HEK293 (cell line): ENCODE results near the gene CLMN.
A peak's percentile ranks its signal among the peaks of the same experiment; 100 is the strongest.

Experiments
- CTCF ChIA-PET: fragments of 350-600 bp; formaldehyde crosslinking; extraction: SDS; loops from one replicate; lab custom pipeline; 2021; ENCODE audit warnings: antibody characterized with exemption; lab: Yijun Ruan, JAX
- POLR2A ChIA-PET: fragments of 300-600 bp; formaldehyde crosslinking; extraction: SDS; loops from one replicate; lab custom pipeline; 2020; ENCODE audit warnings: antibody characterized with exemption, inconsistent platforms; lab: Yijun Ruan, JAX
- H3K27ac ChIP-seq: fragments of 200-500 bp; sonication (Bioruptor generic); 2 replicates; pipeline ENCODE4 v1.5.1; 2014; ENCODE audit warnings: low read depth, low read length, control low read depth, inconsistent platforms; ENCODE audit errors: extremely low read depth
- H3K36me3 ChIP-seq, 2 experiments: fragments of 200-500 bp in 1 of 2; sonication (Bioruptor generic) in 1 of 2; 1 replicate in 1 of 2; 2 replicates in 1 of 2; pipeline ENCODE4 v1.5.1; 2014 to 2017; ENCODE audit warnings: inconsistent platforms in 2 of 2, low read length in 2 of 2; ENCODE audit not compliant: control insufficient read depth in 2 of 2, insufficient read depth in 1 of 2
- H3K4me1 ChIP-seq: fragments of 200-500 bp; sonication (Bioruptor generic); 2 replicates; pipeline ENCODE4 v1.5.1; 2014; ENCODE audit warnings: mild to moderate bottlenecking, low read length, inconsistent platforms; ENCODE audit not compliant: control insufficient read depth, insufficient read depth
- H3K4me3 ChIP-seq: 2 replicates; pipeline ENCODE4 v1.5.1; 2011; ENCODE audit warnings: low read depth, mild to moderate bottlenecking, control low read depth, low read length, moderate library complexity
- H3K9me3 ChIP-seq: fragments of 200-500 bp; sonication (Bioruptor generic); 2 replicates; pipeline ENCODE4 v1.5.1; 2014; ENCODE audit warnings: low read depth, low read length, inconsistent platforms; ENCODE audit not compliant: control insufficient read depth, insufficient read depth
- BCL11B ChIP-seq: fragments of 450-650 bp; formaldehyde crosslinking; IDR thresholded peaks from 2 replicates; pipeline ENCODE4 v1.5.1; 2016; ENCODE audit warnings: low read depth, missing biosample characterization, missing genetic modification characterization
- BCL6B ChIP-seq: fragments of 450-650 bp; formaldehyde crosslinking; IDR thresholded peaks from 2 replicates; pipeline ENCODE4 v1.5.1; 2017; ENCODE audit warnings: missing biosample characterization, missing genetic modification characterization
- GFI1B ChIP-seq: fragments of 450-650 bp; formaldehyde crosslinking; IDR thresholded peaks from 2 replicates; pipeline ENCODE4 v1.5.1; 2016; ENCODE audit warnings: missing biosample characterization, missing genetic modification characterization
- KLF10 ChIP-seq: fragments of 450-650 bp; IDR thresholded peaks from 2 replicates; pipeline ENCODE4 v1.5.1; 2018; ENCODE audit warnings: missing biosample characterization, mild to moderate bottlenecking, missing genetic modification characterization
- KLF16 ChIP-seq: fragments of 450-650 bp; formaldehyde crosslinking; IDR thresholded peaks from 2 replicates; pipeline ENCODE4 v1.5.1; 2017; ENCODE audit warnings: missing biosample characterization, missing genetic modification characterization
- PRDM6 ChIP-seq: fragments of 450-650 bp; formaldehyde crosslinking; IDR thresholded peaks from 2 replicates; pipeline ENCODE4 v1.5.1; 2017; ENCODE audit warnings: missing biosample characterization, missing genetic modification characterization
- RBAK ChIP-seq: fragments of 450-650 bp; formaldehyde crosslinking; IDR thresholded peaks from 2 replicates; pipeline ENCODE4 v1.5.1; 2016; ENCODE audit warnings: missing biosample characterization, missing genetic modification characterization
- TSHZ1 ChIP-seq: fragments of 450-650 bp; formaldehyde crosslinking; IDR thresholded peaks from 2 replicates; pipeline ENCODE4 v1.5.1; 2016; ENCODE audit warnings: missing biosample characterization, missing genetic modification characterization, borderline replicate concordance
- YY1 ChIP-seq: fragments of 450-650 bp; formaldehyde crosslinking; IDR thresholded peaks from 2 replicates; pipeline ENCODE4 v1.5.1; 2018; ENCODE audit warnings: missing biosample characterization, missing genetic modification characterization
- ZBTB1 ChIP-seq: fragments of 450-650 bp; formaldehyde crosslinking; IDR thresholded peaks from 2 replicates; pipeline ENCODE4 v1.5.1; 2016; ENCODE audit warnings: missing biosample characterization, missing genetic modification characterization
- ZFP37 ChIP-seq: fragments of 450-650 bp; formaldehyde crosslinking; IDR thresholded peaks from 2 replicates; pipeline ENCODE4 v1.5.1; 2016; ENCODE audit warnings: missing biosample characterization, missing genetic modification characterization
- ZNF221 ChIP-seq: fragments of 450-650 bp; formaldehyde crosslinking; IDR thresholded peaks from 2 replicates; pipeline ENCODE4 v1.5.1; 2017; ENCODE audit warnings: missing biosample characterization, missing genetic modification characterization, borderline replicate concordance
- ZNF223 ChIP-seq: fragments of 450-650 bp; formaldehyde crosslinking; IDR thresholded peaks from 2 replicates; pipeline ENCODE4 v1.5.1; 2016; ENCODE audit warnings: missing biosample characterization, missing genetic modification characterization
- ZNF248 ChIP-seq: fragments of 450-650 bp; formaldehyde crosslinking; IDR thresholded peaks from 2 replicates; pipeline ENCODE4 v1.5.1; 2017; ENCODE audit warnings: missing biosample characterization, missing genetic modification characterization
- ZNF280C ChIP-seq: fragments of 450-650 bp; formaldehyde crosslinking; IDR thresholded peaks from 2 replicates; pipeline ENCODE4 v1.5.1; 2016; ENCODE audit warnings: missing biosample characterization, missing genetic modification characterization
- ZNF366 ChIP-seq: fragments of 450-650 bp; formaldehyde crosslinking; conservative IDR thresholded peaks from 2 replicates; pipeline ENCODE4 v1.5.1; 2016; ENCODE audit warnings: missing biosample characterization, missing genetic modification characterization
- ZNF558 ChIP-seq: fragments of 450-650 bp; formaldehyde crosslinking; IDR thresholded peaks from 2 replicates; pipeline ENCODE4 v1.5.1; 2016; ENCODE audit warnings: missing biosample characterization, missing genetic modification characterization
- ZNF629 ChIP-seq: fragments of 450-650 bp; formaldehyde crosslinking; IDR thresholded peaks from 2 replicates; pipeline ENCODE4 v1.5.1; 2017; ENCODE audit warnings: missing biosample characterization, missing genetic modification characterization

CLMN gene

GRCh38 chr14:95142208-95142607, 177.5 kb downstream of the CLMN start:
- H3K4me3 ChIP-seq = no peak overlapping the region
- no peak for TF ChIP-seq ZNF280C (tag by site-specific recombination)
- no peak for TF ChIP-seq KLF10 (tag by site-specific recombination)
- no peak for TF ChIP-seq ZBTB1 (tag by site-specific recombination)
- TF ChIP-seq ZNF558 (tag by site-specific recombination) = no peak
- TF ChIP-seq ZNF221 (tag by site-specific recombination) = no peak
- TF ChIP-seq YY1 (tag by site-specific recombination) = no peak
- no peak for TF ChIP-seq BCL11B (tag by site-specific recombination)
- TF ChIP-seq RBAK (tag by site-specific recombination) = no peak
- TF ChIP-seq ZFP37 (tag by site-specific recombination) = no peak
- TF ChIP-seq GFI1B (tag by site-specific recombination) = no peak
- no peak for TF ChIP-seq ZNF248 (tag by site-specific recombination)
- TF ChIP-seq ZNF223 (tag by site-specific recombination) = no peak
- no peak for TF ChIP-seq ZNF629 (tag by site-specific recombination)
- TF ChIP-seq ZNF366 (tag by site-specific recombination) = no peak
- no peak for TF ChIP-seq BCL6B
- TF ChIP-seq TSHZ1 = no peak
- TF ChIP-seq, all 188 proteins: peak for 0
- no peak overlapping the region for H3K27ac ChIP-seq
- peaks cover 23% of the 10 kb centered on the region for H3K4me1 ChIP-seq
- ChIA-PET POLR2A (no interaction called here), CTCF (no interaction called here)
- peaks cover 0 to 6% of the 10 kb centered on the region in 2 experiments; a peak in 1 of 3 replicates for H3K36me3 ChIP-seq
- H3K9me3 ChIP-seq = no peaks in the 10 kb centered on the region

GRCh38 chr14:95141684-95142083, 178.0 kb downstream of the CLMN start:
- no peak overlapping the region for H3K27ac ChIP-seq
- H3K9me3 ChIP-seq = no peaks in the 10 kb centered on the region
- H3K36me3 ChIP-seq = peaks cover 0 to 6% of the 10 kb centered on the region in 2 experiments; a peak in 1 of 3 replicates
- POLR2A ChIA-PET = no interaction called here
- peaks cover 23% of the 10 kb centered on the region for H3K4me1 ChIP-seq
- H3K4me3 ChIP-seq = no peak overlapping the region
- TF ChIP-seq KLF16 (tag by site-specific recombination) = no peak
- TF ChIP-seq PRDM6 = peak; percentile 64
- CTCF ChIA-PET = no interaction called here
